Frontal cortex (tissue), 4 donors: Measurements from ENCODE around the gene ALKBH2. TPM values are rescaled to one million over a fixed set of nuclear protein-coding genes. Genes with fewer than 3 reads are reported as not detected.
A peak's percentile ranks its signal among the peaks of the same experiment; 100 is the strongest.
"Not testable (repeated sequence)": the region's sequence is repeated elsewhere in the genome, so short reads cannot be mapped to it uniquely, and the experiment has no call there.

Experiments
- DNase-seq, 2 donors: peaks; one replicate each; pipeline ENCODE4 v3.0.0; 2012; ENCODE audit warnings: low spot score in 2 of 2
- FAIRE-seq: peaks from 2 replicates; lab custom pipeline; 2012; peaks lifted over from hg19 to GRCh38; lab: Jason Lieb, UNC
- total RNA-seq: library from RNA; depleted of rRNA; stranded (reverse); fragments of >200 nt; gene quantifications from one replicate; pipeline ENCODE4 v1.2.3, GENCODE V29; 2014
- donor health status: control.
- donor health status: control.
- donor health status: control.

The ALKBH2 gene
- total RNA-seq, 1 donor from 2014 or later = 31.4 TPM

DNA sequence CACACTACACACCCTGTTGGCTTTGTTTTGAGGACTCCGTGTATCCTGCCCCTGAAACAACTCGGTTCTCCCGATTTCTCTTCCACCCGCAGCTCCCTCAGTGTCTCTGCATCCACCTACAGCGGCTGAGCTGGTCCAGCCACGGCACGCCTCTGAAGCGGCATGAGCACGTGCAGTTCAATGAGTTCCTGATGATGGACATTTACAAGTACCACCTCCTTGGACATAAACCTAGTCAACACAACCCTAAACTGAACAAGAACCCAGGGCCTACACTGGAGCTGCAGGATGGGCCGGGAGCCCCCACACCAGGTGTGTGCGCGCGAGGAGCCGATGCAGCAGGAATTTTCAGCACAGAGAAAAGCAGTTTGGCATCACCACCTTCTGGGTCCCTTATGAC is 10.5 kb downstream of the ALKBH2 start:
- FAIRE-seq (no peak), DNase-seq (no peak)

DNA sequence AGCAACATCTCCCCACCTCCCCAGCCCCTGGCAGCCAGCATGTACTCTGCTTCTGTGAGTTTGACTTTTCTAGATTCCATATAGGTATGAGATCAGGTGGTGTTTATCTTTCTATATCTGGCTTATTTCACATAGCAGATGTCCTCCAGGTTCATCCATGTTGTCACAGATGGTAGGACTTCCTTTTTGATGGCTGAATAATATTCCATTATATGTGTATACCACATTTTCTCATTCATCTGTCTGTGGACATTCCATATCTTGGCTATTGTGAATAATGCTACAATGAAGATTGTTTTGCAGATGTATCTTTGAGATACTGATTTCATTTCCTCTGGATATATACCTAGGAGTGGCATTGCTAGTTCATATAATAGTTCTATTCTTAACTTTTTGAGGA is 18.4 kb downstream of the ALKBH2 start:
- DNase-seq (no peak), FAIRE-seq (no peak)

DNA sequence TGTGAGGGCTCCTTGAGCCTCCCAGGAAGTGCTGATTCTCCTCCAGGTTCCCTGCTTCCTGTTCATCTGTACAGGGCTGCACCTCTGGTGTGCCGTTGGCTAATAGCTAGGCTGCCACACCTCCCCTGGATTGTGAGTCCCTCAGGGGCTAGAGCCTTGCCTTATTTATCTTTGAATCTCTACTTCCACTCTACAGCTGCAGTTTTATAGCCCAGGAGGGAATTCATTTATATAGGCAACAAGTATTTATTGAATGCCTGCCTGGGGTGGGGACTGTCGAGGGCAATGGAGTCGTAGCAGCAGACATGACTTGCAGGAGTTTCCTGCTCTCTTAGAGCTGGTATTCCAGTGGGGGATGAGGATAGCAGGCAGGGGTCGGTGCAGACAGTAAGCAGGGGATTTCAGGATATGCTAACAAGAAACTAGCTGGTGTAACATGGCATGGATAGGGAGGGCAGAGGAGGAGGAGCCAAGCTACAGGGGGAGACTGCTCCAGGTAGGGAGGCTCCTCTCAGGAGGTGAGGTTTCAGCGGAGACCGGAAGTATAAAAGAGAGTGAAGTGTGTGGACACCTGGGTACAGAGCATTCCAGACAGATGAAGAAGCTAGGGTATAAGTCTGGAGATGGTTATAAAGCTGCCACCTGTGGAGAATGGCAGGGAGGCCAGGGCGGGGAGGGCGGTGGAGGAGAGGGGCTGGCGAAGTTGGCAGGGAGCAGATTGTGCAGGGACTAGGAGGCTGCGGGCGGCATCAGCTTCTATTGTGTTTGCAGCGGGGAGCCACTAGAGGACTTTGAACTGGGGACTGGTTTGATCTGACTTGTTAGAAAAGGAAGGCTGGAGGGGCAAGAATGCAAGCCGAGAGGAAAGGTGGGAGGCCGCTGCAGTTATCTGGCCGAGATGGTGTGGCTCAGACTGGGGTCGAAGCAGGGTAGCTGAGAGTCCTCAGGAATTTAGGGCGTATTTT is 23.7 kb downstream of the ALKBH2 start:
- no peak for DNase-seq
- no peak for FAIRE-seq

GRCh38 chr12:109065853-109066193 is 27.4 kb downstream of the ALKBH2 start:
- no peak for FAIRE-seq
- DNase-seq = no peak

- DNase-seq (no peak), FAIRE-seq (no peak)
Observed at GRCh38 chr12:109065154-109065852, 28.0 kb downstream of the ALKBH2 start.

- DNase-seq (no peak), FAIRE-seq (no peak)
Observed at GRCh38 chr12:109064143-109064542, 29.1 kb downstream of the ALKBH2 start.

DNA sequence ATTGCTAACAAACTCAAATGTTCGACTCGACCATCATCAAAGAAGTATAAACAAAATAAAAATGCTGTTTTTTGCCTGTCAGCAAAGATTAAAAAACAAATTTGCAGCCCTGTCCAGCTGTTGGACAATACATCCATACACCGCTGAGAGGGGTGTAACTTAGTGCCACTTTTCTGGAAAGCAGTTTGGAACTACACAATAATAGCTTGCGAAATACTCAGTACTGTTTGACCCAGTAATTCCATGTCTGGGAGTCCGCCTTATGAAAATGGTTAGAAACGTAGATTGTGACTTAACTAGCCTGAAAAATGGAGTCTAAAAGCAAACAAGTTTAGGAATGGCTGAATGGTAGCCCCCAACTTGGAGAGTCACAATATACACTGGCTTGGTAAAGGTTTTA is 34.5 kb downstream of the ALKBH2 start:
- DNase-seq (no peak), FAIRE-seq (no peak)

GRCh38 chr12:109057376-109057775 is 35.9 kb downstream of the ALKBH2 start:
- DNase-seq (peak in 1 of 2 donors; percentile 41), FAIRE-seq (no peak)

DNA sequence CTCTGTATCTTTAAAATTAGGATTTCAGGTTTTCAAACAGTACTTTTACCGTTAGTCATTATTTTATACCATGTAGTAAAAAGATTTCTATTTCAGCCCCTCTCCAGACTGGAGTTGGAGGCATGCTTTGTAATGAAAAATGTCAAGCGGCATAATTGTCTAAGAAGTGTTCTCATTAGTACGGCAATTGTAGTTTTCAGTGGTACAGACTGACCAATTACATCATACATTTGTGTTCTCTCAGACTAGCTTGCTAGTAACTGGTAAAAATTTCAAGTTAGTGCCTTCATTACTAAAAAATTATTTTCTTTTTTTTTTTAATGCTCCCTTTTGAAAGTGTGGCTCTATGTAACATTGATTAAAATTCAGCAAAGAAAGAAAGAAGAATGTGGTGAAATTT is 36.4 kb downstream of the ALKBH2 start:
- FAIRE-seq (peak; percentile 60), DNase-seq (no peak)

DNA sequence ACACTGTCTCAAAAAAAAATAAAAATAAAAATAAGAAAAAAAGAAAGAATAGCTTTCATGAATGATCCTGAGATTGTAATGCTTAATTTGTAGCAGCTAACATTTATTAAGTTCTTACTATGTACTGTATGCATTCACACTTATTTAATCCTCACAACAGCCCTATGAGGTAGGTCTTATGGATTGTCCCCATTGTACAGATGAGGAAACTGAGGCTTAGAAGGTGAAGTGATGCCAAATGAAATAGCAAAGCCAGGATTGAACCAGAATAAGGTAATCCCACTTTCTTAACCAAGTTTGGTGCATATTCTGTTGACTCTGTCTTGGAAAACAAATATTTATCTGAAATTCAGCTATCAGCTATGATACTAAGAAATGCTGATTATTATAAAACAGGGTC is 38.8 kb downstream of the ALKBH2 start:
- FAIRE-seq (no peak), DNase-seq (no peak)

DNA sequence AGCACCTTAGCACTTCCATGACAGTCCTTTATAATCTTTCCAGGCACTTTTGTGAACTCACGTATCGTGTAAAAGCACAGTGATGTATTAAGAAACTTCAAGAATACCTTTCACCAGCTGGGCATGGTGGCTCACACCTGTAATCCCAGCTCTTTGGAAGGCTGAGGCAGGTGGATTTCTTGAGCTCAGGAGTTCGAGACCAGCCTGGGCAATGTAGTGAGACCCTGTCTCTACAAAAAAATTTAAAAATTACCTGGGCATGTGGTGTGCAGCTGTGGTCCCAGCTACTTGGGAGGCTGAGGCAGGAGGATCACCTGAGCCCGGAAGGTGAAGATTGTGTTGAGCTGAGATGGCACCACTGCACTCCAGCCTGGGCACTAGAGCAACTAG is 39.2 kb downstream of the ALKBH2 start:
- not testable (repeated sequence) for DNase-seq, FAIRE-seq

GRCh38 chr12:109053382-109054123 is 39.7 kb downstream of the ALKBH2 start:
- FAIRE-seq (no peak), DNase-seq (no peak)

DNA sequence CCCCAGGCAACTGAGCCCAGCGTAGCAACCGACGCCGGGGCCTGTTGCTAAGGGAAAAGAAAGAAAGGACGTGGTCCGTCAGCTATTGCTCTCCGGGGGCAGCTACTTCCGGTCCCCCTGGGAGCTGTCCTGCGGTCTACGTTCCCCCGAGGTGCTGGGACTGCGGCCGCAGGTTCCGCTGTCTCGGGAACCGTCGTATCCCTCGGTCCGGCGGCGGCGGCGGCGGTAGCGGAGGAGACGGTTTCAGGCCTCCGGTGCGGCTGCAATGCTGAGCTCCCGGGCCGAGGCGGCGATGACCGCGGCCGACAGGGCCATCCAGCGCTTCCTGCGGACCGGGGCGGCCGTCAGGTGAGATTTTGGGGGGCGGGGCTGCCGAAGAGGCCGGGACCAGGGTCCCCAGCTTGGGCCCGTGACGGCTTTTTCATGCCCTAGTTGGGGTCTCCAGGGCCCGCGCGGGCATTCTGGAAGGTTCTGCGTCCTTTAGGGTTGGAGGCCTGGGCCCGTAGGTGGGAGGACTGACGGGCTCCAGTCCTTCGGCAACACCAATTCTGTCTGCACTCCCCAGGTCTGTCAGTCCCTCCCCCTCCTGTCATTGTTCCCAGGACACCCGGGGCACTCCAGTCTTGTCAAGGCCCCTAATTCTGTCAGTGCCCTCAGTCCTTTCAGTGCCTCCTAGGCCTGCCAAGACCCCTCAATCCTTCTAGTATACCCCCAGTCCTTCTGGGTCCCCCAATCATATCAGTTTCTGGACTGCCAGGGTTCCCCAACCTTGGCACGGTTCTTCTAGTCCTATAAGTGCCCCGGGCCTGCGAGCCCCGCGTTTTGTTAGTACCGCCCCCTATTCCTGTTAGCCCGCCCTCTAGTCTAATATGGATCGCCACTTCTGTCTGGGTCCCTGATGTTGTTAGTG is 40.6 kb downstream of the ALKBH2 start, which contains the start of gene USP30:
Gene USP30 (plus strand): TSS at position 163 of the 910 bp plus-strand sequence. CDS start 103 bp downstream, at position 266.
- FAIRE-seq = no peak
- peak; percentile 86 to 92 for DNase-seq

DNA sequence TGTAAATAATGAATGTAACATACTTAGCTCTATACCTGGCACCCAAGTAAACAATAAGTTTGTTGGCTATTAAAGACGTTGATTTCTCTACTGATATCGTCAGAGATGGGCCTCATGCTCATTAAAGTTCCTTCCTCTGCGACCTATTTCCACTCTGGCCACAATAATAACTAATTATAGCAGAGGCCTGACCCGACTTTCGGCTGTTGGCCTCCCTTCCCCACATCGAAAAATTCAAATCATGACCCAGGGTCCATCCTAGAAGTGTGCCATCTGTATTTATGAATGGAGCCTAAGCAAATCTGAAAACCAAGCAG is 41.2 kb downstream of the ALKBH2 start:
- FAIRE-seq (no peak), DNase-seq (no peak)

- not testable (repeated sequence) for DNase-seq, FAIRE-seq
Observed at GRCh38 chr12:109049794-109050193, 43.5 kb downstream of the ALKBH2 start.

- not testable (repeated sequence) for FAIRE-seq, DNase-seq
Observed at GRCh38 chr12:109048706-109049105, 44.6 kb downstream of the ALKBH2 start.

DNA sequence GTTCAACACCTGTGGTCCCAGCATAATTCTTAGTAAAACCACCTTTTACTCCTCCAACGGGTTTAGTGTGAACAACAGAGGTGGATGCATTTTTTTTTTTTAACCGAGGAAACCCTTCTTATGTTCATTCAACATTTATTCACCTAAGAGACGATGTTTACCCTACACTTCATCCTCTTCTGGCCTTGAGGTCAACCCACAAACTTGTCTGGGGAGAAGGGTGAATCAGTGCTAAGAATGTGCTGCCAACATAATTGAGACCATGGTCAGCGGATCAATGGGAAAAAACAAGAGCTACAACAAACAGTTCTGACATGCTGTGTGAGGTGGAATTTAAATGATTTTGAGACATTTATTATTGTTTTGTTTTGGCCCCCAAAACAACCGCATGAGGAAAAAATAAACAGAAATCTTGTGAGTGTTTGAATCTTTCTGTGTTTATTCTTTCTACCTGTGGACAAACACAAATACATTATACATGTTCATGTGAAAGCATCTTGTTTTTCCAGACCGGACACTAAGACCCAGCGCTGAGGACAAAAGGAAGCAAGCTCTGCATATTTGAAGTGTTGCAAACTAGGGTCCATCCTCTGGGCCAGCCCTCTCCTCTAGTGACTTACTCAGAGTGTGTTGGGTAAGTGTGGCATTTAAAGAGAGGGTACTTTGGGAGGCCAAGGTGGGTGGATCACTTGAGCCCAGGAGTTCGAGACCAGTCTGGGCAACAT is 46.0 kb downstream of the ALKBH2 start:
- FAIRE-seq (no peak), DNase-seq (no peak)

- no peak for DNase-seq
- FAIRE-seq = no peak
Observed at GRCh38 chr12:109044241-109044640, 49.0 kb downstream of the ALKBH2 start.
